GM23338 (cell line): ENCODE measurements around the gene RXRA. TPM values are rescaled to one million over a fixed set of nuclear protein-coding genes. Genes with fewer than 3 reads are reported as not detected.

Source experiments
- ATAC-seq: fragments of 200-7000 bp; cut with Tn5 transposase; 3 replicates; pipeline ENCODE4 v1.9.1; 2020
- DNase-seq: peaks from one replicate; pipeline ENCODE4 v3.0.0-alpha.2; 2015; ENCODE audit warnings: low spot score
- H2AFZ ChIP-seq: fragments of 200-600 bp; sonication (generic); 2 replicates; pipeline ENCODE4 v1.8.0; 2016; ENCODE audit warnings: antibody characterized with exemption, mild to moderate bottlenecking, moderate library complexity
- H3F3A ChIP-seq: fragments of 200-600 bp; sonication (generic); replicated peaks from 2 replicates; pipeline ENCODE4 v1.8.0; 2017; ENCODE audit warnings: antibody characterized with exemption, mixed run types, low read depth
- H3K27ac ChIP-seq: fragments of 200-600 bp; sonication (generic); 2 replicates; pipeline ENCODE4 v1.6.1; 2016; ENCODE audit warnings: low read depth
- H3K27me3 ChIP-seq: fragments of 200-600 bp; sonication (generic); 2 replicates; pipeline ENCODE4 v1.8.0; 2016; ENCODE audit warnings: mild to moderate bottlenecking, mixed run types, moderate library complexity; ENCODE audit not compliant: insufficient read depth
- H3K36me3 ChIP-seq: fragments of 200-600 bp; sonication (generic); 2 replicates; pipeline ENCODE4 v1.8.0; 2016; ENCODE audit warnings: mild to moderate bottlenecking; ENCODE audit not compliant: insufficient read depth
- H3K4me1 ChIP-seq: fragments of 200-600 bp; sonication (generic); 2 replicates; pipeline ENCODE4 v1.8.0; 2016; ENCODE audit warnings: mild to moderate bottlenecking, moderate library complexity; ENCODE audit not compliant: insufficient read depth
- H3K4me2 ChIP-seq: fragments of 200-600 bp; sonication (generic); 2 replicates; pipeline ENCODE4 v1.7.1; 2017; ENCODE audit warnings: mixed run types
- H3K4me3 ChIP-seq: fragments of 200-600 bp; sonication (generic); 2 replicates; pipeline ENCODE4 v1.6.1; 2016; ENCODE audit warnings: mixed run types
- H3K79me2 ChIP-seq: fragments of 200-600 bp; sonication (generic); replicated peaks from 2 replicates; pipeline ENCODE4 v1.8.0; 2017; ENCODE audit warnings: mild to moderate bottlenecking; ENCODE audit not compliant: insufficient read depth
- H3K9me2 ChIP-seq: fragments of 200-600 bp; sonication (generic); 2 replicates; pipeline ENCODE4 v1.8.0; 2017; ENCODE audit not compliant: insufficient read depth
- H4K20me1 ChIP-seq: fragments of 200-600 bp; sonication (generic); replicated peaks from 2 replicates; pipeline ENCODE4 v1.8.0; 2017; ENCODE audit warnings: mild to moderate bottlenecking; ENCODE audit not compliant: insufficient read depth
- H3K27ac Mint-ChIP-seq: 2 replicates; pipeline ENCODE4 v1.8.0; 2020; ENCODE audit warnings: inconsistent platforms, mild to moderate bottlenecking, moderate library complexity, mixed read lengths
- H3K27me3 Mint-ChIP-seq: 3 replicates; pipeline ENCODE4 v1.8.0; 2022; ENCODE audit warnings: low read depth, mild to moderate bottlenecking, moderate library complexity, mixed read lengths, inconsistent platforms; ENCODE audit not compliant: insufficient read depth, poor library complexity
- H3K36me3 Mint-ChIP-seq: 3 replicates; pipeline ENCODE4 v1.8.0; 2021; ENCODE audit warnings: low read depth, mild to moderate bottlenecking, inconsistent platforms, moderate library complexity, mixed read lengths
- H3K4me1 Mint-ChIP-seq: 3 replicates; pipeline ENCODE4 v1.8.0; 2020; ENCODE audit warnings: mild to moderate bottlenecking, inconsistent platforms, mixed read lengths
- H3K4me3 Mint-ChIP-seq: 3 replicates; pipeline ENCODE4 v1.8.0; 2021; ENCODE audit warnings: moderate library complexity, mild to moderate bottlenecking, inconsistent platforms, mixed read lengths
- H3K9me3 Mint-ChIP-seq: 3 replicates; pipeline ENCODE4 v1.8.0; 2020; ENCODE audit warnings: moderate library complexity, mild to moderate bottlenecking, inconsistent platforms, mixed read lengths
- CTCF ChIP-seq, 2 experiments: fragments of 200-600 bp in 1 of 2; sonication (generic) in 1 of 2; conservative IDR thresholded peaks; 2 replicates each; pipeline versions ENCODE4 v1.5.1 to v1.6.1; 2016 to 2017; ENCODE audit warnings: antibody characterized with exemption in 2 of 2, low read depth in 2 of 2, mild to moderate bottlenecking in 2 of 2, moderate library complexity in 1 of 2
- ETS1 ChIP-seq: IDR thresholded peaks from 2 replicates; pipeline ENCODE4 v1.6.1; 2016; ENCODE audit warnings: antibody characterized with exemption
- EZH2phosphoT487 ChIP-seq: fragments of 200-600 bp; sonication (generic); IDR thresholded peaks from one replicate; pipeline ENCODE4 v1.8.1; 2018; ENCODE audit warnings: antibody characterized with exemption; ENCODE audit not compliant: unreplicated experiment
- NANOG ChIP-seq: IDR thresholded peaks from 2 replicates; pipeline ENCODE4 v1.6.1; 2016; ENCODE audit warnings: antibody characterized with exemption, borderline replicate concordance
- POLR2AphosphoS5 ChIP-seq: IDR thresholded peaks from 2 replicates; pipeline ENCODE4 v1.6.1; 2016; ENCODE audit warnings: antibody characterized with exemption, low read depth
- STAT1 ChIP-seq: IDR thresholded peaks from one replicate; pipeline ENCODE4 v1.6.1; 2016; ENCODE audit warnings: antibody characterized with exemption; ENCODE audit not compliant: unreplicated experiment
- ZNF114 ChIP-seq: fragments of 250-450 bp; sonication (Bioruptor Pico); IDR thresholded peaks from 2 replicates; pipeline ENCODE4 v1.5.0; 2020; ENCODE audit warnings: mild to moderate bottlenecking, moderate library complexity
- ZNF331 ChIP-seq: fragments of 250-450 bp; sonication (Bioruptor Pico); IDR thresholded peaks from 2 replicates; pipeline ENCODE4 v1.5.0; 2020; ENCODE audit warnings: low read depth, mild to moderate bottlenecking, moderate library complexity
- polyA plus RNA-seq: library from polyadenylated mRNA; unstranded; fragments of >200 nt; fragmentation: Nextera tagmentation; extraction: Ambion mirVana; gene quantifications from 2 replicates; pipeline ENCODE4 v1.2.1, GENCODE V29; 2016
- total RNA-seq: library from RNA; depleted of rRNA; stranded (reverse); fragments of >200 nt; shearing (Covaris generic); gene quantifications from 2 replicates; pipeline ENCODE4 v1.2.3, GENCODE V29; 2014

The RXRA gene
- total and polyA plus RNA-seq, 2 experiments from 2014 or later, result 4.9 to 17.9 TPM

GRCh38 chr9:134399435-134400056, 73.3 kb downstream of the RXRA start:
- H3K36me3 Mint-ChIP-seq, result peaks cover 4% of the 10 kb centered on the region; the same call in 2 of the 3 replicates
- H3K79me2 ChIP-seq, result peaks cover 30% of the 10 kb centered on the region
- H3K27ac Mint-ChIP-seq, result no peak overlapping the region
- H3K4me2 ChIP-seq, result no peak overlapping the region
- H3K4me1 Mint-ChIP-seq, result peaks cover 3% of the 10 kb centered on the region
- peaks cover 4% of the 10 kb centered on the region for H3K27me3 Mint-ChIP-seq
- no peaks in the 10 kb centered on the region for H3K27me3 ChIP-seq
- H3K4me1 ChIP-seq, result no peaks in the 10 kb centered on the region
- no peaks in the 10 kb centered on the region for H3K9me2 ChIP-seq
- DNase-seq, result peak; percentile 55
- H3K4me3 Mint-ChIP-seq, result no peak overlapping the region
- H4K20me1 ChIP-seq, result no peaks in the 10 kb centered on the region
- no peaks in the 10 kb centered on the region for H3K36me3 ChIP-seq
- H2AFZ ChIP-seq, result no peak overlapping the region
- H3K9me3 Mint-ChIP-seq, result peaks cover 8% of the 10 kb centered on the region; the same call in 2 of the 3 replicates
- TF ChIP-seq NANOG (no peak), CTCF (conservative IDR thresholded peaks at IDR 0.05; ENCODE audit: low read depth in 2 of 2) (peak; percentile 45 to 60)
- no peak overlapping the region for H3K27ac ChIP-seq
- no peak overlapping the region for H3K4me3 ChIP-seq
- no peaks in the 10 kb centered on the region for H3F3A ChIP-seq
- no peak for ATAC-seq

GRCh38 chr9:134400283-134400682, 74.0 kb downstream of the RXRA start:
- H3K4me1 ChIP-seq, result no peaks in the 10 kb centered on the region

More at GRCh38 chr9:134400283-134400682, 74.0 kb downstream of the RXRA start:
- H3K79me2 ChIP-seq, result peaks cover 24% of the 10 kb centered on the region
- no peaks in the 10 kb centered on the region for H3F3A ChIP-seq
- H3K9me3 Mint-ChIP-seq, result peaks cover 8% of the 10 kb centered on the region; the same call in 2 of the 3 replicates
- no peaks in the 10 kb centered on the region for H4K20me1 ChIP-seq
- no peak overlapping the region for H2AFZ ChIP-seq
- H3K27ac Mint-ChIP-seq, result no peak overlapping the region
- H3K4me3 ChIP-seq, result no peak overlapping the region
- peaks cover 3% of the 10 kb centered on the region for H3K4me1 Mint-ChIP-seq
- H3K4me2 ChIP-seq, result no peak overlapping the region
- H3K36me3 Mint-ChIP-seq, result peaks cover 4% of the 10 kb centered on the region; the same call in 2 of the 3 replicates
- H3K27me3 ChIP-seq, result no peaks in the 10 kb centered on the region
- TF ChIP-seq NANOG, result no peak
- TF ChIP-seq ZNF114 (CRISPR knock-in tag), result no peak
- TF ChIP-seq ZNF331 (CRISPR knock-in tag), result no peak
- no peak for TF ChIP-seq STAT1
- TF ChIP-seq EZH2phosphoT487, result no peak
- TF ChIP-seq POLR2AphosphoS5, result no peak
- no peak for TF ChIP-seq ETS1
- no peak overlapping the region for H3K27ac ChIP-seq
- no peaks in the 10 kb centered on the region for H3K9me2 ChIP-seq
- no peaks in the 10 kb centered on the region for H3K36me3 ChIP-seq
- no peak for ATAC-seq
- peaks cover 4% of the 10 kb centered on the region for H3K27me3 Mint-ChIP-seq
- DNase-seq, result no peak
- no peak overlapping the region for H3K4me3 Mint-ChIP-seq
